ENCODE data around the gene SHTN1.

The SHTN1 gene

DNA sequence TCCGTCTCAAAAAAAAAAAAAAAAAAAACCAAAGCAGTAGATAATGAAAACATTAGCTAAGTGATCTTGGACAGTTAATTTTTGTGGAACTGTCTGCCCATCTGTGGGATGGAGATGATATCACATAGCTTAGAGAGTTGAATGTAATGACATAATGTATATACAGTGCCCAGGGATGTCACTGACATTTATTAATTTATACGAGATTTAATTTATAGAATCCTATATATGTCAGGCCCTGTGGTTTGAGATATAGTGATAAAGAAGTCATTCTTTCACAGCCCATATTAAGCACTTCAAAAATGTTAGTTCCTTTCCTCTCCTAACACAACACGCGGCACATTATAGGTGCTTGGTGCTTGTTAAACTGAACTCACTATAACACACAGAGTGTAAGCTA is 151.7 kb downstream of the SHTN1 start:
- no peaks in the 10 kb centered on the region for H3K36me3 Mint-ChIP-seq (ENCODE audit: low read depth)
- H3K4me1 Mint-ChIP-seq (ENCODE audit: low read depth), result peaks cover 5% of the 10 kb centered on the region
- H3K27me3 Mint-ChIP-seq (ENCODE audit: low read depth), result peaks cover 33% of the 10 kb centered on the region
- H3K9me3 Mint-ChIP-seq, result peaks cover 4% of the 10 kb centered on the region
- H3K27ac Mint-ChIP-seq, result no peak overlapping the region
- H3K4me3 Mint-ChIP-seq, result no peak overlapping the region

DNA sequence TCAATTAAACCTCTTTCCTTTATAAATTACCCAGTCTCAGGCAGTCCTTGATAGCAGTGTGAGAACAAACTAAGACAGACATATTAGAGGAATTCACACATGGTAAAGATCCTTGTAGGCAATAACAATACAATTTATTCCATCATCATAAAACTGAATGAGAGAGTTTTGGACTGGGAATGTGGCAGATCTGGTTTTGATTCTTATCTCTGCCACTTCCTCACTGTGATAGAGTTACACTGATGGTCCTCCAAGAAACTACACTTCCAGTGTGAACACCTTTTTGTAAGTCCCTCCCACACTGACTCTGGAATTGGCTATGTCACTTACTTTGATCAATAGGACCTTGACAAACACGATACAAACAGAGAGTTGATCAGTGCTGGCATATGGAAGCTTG is 152.7 kb downstream of the SHTN1 start:
- Mint-ChIP-seq H3K9me3 (no peaks in the 10 kb centered on the region), H3K27ac (no peak overlapping the region), H3K4me1 (ENCODE audit: low read depth) (peaks cover 9% of the 10 kb centered on the region), H3K4me3 (no peak overlapping the region), H3K27me3 (ENCODE audit: low read depth) (peaks cover 41% of the 10 kb centered on the region), H3K36me3 (ENCODE audit: low read depth) (no peaks in the 10 kb centered on the region)

DNA sequence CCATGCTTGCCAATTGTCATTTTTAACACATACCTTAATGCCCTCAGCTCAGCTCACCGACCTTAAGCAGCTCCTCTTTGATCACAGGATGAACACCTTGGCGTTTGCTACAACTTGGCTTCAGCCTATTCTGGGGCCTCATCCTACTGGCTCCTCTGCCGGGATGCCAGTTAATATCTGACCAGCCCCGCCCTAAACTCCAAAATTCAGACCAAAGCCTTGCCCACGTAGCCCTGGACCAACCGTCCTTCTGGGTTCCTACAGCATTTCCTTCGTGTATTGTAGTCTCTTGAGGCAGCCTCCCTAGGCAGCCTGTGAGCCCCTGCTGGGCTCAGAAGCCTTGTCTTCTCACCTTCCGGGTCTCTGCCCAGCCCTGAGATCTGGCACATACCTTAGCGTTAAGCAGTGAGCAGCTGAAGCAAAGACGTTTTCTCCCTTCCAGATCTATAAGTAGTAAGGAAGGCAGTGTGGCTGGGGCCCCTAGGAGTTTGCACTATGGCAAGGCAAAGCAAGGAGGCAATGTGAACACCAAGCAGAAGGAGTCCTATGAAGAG is 154.9 kb downstream of the SHTN1 start:
- Mint-ChIP-seq H3K27me3 (ENCODE audit: low read depth) (peaks cover 47% of the 10 kb centered on the region), H3K27ac (no peak overlapping the region), H3K36me3 (ENCODE audit: low read depth) (no peaks in the 10 kb centered on the region), H3K4me1 (ENCODE audit: low read depth) (peaks cover 9% of the 10 kb centered on the region), H3K4me3 (no peak overlapping the region), H3K9me3 (no peaks in the 10 kb centered on the region)

DNA sequence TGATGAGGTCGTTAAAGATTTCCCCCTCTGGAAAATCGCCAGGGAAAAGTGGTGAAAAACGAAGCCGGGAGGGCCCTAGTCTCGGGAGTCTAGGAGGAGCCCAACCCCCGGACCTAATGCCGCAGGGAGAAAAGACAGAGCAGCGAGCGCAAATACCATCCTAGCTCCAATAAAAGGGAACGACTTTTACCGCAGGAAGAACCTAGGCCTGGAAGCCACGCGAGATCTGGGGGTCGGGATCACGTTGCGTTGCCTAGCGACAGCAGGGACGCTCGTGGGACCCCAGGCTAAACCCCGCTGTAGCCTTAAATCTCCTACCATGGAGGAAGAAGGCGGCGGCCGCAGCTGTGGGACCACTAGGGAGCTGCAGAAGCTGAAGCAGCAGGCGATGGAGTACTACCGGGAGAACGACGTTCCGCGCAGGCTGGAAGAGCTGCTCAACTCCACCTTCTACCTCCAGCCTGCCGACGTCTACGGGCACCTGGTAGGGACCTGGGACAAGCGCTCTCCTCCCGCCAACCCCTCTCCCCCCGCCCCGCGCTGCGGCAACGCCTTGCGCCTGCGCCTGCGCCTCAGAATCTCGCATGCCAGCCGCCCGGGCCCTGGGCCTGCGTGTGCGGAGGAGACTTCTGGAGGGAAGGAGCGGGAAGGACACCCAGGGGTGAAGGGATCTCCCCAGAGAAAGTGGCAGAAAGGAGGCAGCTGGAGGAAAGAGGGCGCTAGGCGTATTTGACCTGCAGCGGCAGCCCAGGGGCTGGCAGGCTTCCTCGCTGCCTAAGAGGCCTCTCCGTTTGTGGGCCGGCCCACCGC is 155.5 kb downstream of the SHTN1 start, which contains the start of gene ENO4:
Gene ENO4, plus strand, starts transcription at position 252 of the 810 bp plus-strand sequence. Its CDS starts 68 bp downstream, at position 320.
- no peaks in the 10 kb centered on the region for H3K9me3 Mint-ChIP-seq
- no peak within 1 kb of the TSS for H3K27ac Mint-ChIP-seq
- H3K4me1 Mint-ChIP-seq (ENCODE audit: low read depth), result peaks cover 9% of the 10 kb centered on the region
- H3K27me3 Mint-ChIP-seq (ENCODE audit: low read depth), result peaks cover 50% of the 10 kb centered on the region
- H3K4me3 Mint-ChIP-seq, result no peak within 1 kb of the TSS
- no peaks in the 10 kb centered on the region for H3K36me3 Mint-ChIP-seq (ENCODE audit: low read depth)

DNA sequence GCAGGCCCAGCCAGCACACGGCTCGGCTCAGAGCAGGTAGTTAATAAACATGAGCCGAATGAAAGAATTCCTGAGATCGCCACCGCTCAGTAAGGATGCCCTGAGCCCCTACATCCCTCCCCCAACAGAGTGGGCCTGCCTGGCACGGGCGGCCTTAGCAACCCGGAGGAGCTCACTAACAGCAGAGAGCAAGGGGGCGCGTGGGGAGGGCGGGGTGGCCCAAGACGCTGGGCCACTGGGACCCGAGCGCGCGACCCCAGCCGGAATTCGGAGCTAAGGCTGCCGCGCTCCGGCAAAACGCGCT is 156.1 kb downstream of the SHTN1 start:
- Mint-ChIP-seq H3K27ac (no peak overlapping the region), H3K27me3 (ENCODE audit: low read depth) (peaks cover 50% of the 10 kb centered on the region), H3K36me3 (ENCODE audit: low read depth) (no peaks in the 10 kb centered on the region), H3K4me1 (ENCODE audit: low read depth) (peaks cover 9% of the 10 kb centered on the region), H3K4me3 (no peak overlapping the region), H3K9me3 (no peaks in the 10 kb centered on the region)

DNA sequence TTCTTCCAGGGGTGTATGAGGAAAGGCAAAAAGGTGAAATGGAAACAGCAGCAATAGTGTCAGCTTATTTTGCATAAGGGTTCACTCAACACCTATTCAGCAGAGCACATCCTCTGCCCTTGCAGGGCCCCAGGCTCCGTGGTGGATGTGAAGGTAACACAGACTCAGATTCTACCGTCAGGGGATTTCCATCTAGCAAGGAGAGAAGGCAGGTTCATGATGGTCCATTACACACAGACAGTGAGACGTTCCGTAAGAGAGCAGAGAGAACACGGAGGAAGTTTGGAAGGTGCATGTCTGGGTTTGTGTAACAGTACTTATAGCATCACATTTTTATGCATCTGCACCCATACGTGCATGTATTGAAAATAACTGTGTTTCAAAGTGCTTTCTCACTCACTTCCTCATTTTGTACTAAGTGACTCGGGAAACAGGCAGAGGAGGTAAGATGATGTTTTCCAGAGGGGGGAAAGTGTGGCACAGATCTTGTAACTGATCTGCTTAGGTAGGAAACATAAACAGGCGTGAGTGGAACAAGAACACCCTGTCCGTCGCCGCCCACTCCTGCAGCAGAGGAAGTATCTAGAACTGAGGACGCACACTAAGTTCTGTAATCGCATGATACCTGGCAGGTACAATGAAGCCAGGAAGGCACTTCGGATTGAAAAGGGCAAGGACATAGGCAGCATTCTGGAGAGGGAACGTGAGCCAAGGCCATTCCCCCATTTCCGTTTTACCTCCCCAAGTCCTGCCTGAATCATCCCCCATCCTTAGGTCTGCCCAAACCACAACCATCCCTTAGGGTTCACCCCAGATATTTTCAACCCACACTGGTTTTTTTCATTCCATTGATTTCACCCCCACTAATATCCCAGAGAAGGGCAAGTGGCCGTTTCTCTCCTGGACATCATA is 156.7 kb downstream of the SHTN1 start:
- H3K4me1 Mint-ChIP-seq (ENCODE audit: low read depth), result peaks cover 9% of the 10 kb centered on the region
- H3K9me3 Mint-ChIP-seq, result no peaks in the 10 kb centered on the region
- H3K27ac Mint-ChIP-seq, result no peak overlapping the region
- H3K27me3 Mint-ChIP-seq (ENCODE audit: low read depth), result peaks cover 50% of the 10 kb centered on the region
- H3K4me3 Mint-ChIP-seq, result no peak overlapping the region
- no peaks in the 10 kb centered on the region for H3K36me3 Mint-ChIP-seq (ENCODE audit: low read depth)

DNA sequence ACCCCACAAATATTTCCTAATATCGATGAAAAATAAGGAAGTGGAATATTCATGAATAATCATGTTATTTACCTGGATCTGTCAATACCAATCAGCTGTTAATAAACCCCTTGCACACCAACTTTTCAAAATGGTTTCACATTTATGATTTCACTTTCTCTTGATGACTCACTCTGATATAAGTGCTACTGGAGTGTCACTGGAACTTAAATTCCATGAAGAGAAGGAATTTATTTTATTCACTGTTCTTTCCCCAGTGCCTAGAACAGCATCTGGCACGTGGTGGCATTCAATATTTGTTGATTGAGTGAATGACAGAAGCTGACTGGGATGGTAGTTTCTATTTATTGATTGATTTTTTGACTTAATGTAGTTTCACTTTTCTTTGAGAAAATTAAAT is 159.2 kb downstream of the SHTN1 start:
- Mint-ChIP-seq H3K9me3 (no peaks in the 10 kb centered on the region), H3K4me3 (no peak overlapping the region), H3K27me3 (ENCODE audit: low read depth) (peaks cover 43% of the 10 kb centered on the region), H3K4me1 (ENCODE audit: low read depth) (peaks cover 9% of the 10 kb centered on the region), H3K27ac (no peak overlapping the region), H3K36me3 (ENCODE audit: low read depth) (no peaks in the 10 kb centered on the region)

DNA sequence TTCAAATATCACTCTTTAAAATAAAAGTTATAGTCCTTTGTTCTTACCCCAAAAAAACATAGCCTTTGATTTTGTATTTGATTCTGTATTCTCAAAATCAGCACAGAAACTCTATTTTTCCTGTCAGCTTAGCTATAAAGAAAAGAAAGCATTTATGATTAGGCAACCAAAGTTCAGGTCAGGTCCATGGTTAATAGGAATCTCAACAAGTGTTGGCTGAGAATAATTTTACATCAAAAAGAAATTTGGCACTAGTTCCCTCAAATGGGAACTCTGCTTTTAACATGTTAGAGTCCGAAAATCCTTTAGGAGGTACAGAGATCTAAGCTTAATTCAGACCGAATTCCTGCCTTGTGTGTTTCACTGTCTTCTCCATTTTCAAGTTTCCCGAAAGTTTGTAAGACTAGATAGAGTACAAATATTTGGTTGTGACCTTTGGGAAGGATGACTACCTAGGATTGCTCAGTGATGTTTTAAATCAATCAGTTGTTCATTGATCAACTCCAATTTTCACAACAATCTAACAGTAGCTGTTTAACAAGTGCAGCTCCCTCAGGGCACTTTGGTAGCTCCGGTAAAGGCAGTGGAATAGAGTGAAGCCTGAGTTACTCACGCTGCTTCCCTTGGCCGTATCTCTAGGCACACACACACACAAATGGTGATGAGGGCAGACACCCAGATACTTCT is 164.5 kb downstream of the SHTN1 start:
- Mint-ChIP-seq H3K4me3 (no peak overlapping the region), H3K4me1 (ENCODE audit: low read depth) (no peaks in the 10 kb centered on the region), H3K27me3 (ENCODE audit: low read depth) (peaks cover 7% of the 10 kb centered on the region), H3K27ac (no peak overlapping the region), H3K9me3 (no peaks in the 10 kb centered on the region), H3K36me3 (ENCODE audit: low read depth) (no peaks in the 10 kb centered on the region)

DNA sequence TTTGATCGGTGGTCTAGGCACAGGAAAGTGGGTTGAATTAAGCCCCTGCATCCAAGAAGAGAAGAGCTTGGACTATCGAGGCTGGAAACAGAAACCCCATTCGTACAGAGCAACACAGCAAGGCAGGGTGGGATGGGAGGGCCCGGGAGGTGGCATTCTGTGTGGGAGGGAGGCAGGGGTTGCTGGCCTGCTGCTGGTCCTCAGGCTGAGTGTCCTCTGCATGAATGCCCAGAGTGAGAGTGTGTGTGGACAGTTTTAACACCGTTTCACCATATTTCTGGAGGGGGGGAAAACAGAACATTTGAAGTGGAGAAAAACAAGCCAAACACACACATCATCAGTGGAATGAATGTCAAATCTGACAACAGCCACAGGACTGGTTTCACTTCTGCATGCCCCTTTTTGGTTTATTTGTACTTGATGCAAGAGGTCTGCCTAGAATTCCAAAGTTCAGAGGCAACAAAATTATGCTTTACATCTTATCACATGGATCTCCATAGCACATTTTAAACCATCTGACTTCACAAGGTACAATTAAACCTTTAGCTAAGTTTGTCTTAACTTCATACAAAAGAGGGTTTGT is 166.8 kb downstream of the SHTN1 start:
- H3K27me3 Mint-ChIP-seq (ENCODE audit: low read depth), result peaks cover 4% of the 10 kb centered on the region
- H3K27ac Mint-ChIP-seq, result no peak overlapping the region
- H3K4me3 Mint-ChIP-seq, result no peak overlapping the region

DNA sequence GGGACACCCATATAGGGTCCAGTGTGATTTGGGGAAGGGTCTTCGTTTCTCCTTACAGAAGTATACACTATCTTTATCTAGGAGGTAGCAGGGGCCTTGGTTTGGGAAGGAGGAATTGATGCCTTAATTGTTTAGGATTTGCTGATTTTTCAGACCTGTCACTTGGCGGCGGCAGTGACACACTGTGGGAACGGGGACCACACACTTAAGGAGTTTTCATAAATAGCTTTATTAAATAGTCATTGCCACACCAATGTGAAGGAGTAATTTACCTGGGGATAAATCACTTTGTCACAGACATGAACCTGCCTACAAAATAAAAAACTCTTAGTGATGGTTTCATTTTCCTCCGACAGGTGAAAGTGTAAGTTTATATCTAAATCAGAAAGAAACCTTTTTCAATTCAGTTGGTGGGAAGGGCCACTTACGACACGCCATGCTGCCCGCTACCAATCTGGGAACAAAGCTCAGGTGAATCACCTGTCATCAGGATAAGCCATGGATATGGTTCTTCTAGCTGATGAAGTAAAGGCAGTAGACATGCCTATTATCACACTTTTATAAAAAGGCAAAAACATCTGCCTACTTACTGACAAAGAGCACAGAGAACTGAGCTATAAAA is 168.0 kb downstream of the SHTN1 start:
- Mint-ChIP-seq H3K9me3 (no peaks in the 10 kb centered on the region), H3K4me1 (ENCODE audit: low read depth) (no peaks in the 10 kb centered on the region), H3K27ac (no peak overlapping the region), H3K4me3 (no peak overlapping the region), H3K36me3 (ENCODE audit: low read depth) (no peaks in the 10 kb centered on the region), H3K27me3 (ENCODE audit: low read depth) (no peaks in the 10 kb centered on the region)

More for the DNA sequence above, 166.8 kb downstream of the SHTN1 start:
- Mint-ChIP-seq H3K4me1 (ENCODE audit: low read depth) (no peaks in the 10 kb centered on the region), H3K36me3 (ENCODE audit: low read depth) (no peaks in the 10 kb centered on the region), H3K9me3 (no peaks in the 10 kb centered on the region)

DNA sequence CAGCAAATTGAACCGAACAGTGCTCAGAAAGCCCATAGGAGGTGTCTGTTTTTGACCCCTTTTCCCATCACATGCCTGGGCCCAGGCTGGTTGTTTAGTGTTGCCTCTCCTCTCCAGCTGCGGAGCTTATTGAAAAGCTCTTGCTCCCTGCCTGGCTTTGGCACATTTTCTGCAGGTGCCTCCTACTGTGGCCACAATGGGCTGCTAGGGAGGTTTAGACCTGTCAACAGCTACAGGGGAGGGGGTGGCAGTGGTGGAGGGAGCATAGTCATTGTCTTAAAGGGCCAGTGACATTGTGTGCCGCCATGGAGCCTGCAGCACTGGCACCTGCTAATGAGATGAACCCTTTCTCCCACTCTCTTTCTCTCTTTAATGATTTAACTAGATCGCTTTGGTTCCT is 168.9 kb downstream of the SHTN1 start:
- Mint-ChIP-seq H3K4me1 (ENCODE audit: low read depth) (no peaks in the 10 kb centered on the region), H3K36me3 (ENCODE audit: low read depth) (no peaks in the 10 kb centered on the region), H3K9me3 (no peaks in the 10 kb centered on the region), H3K27me3 (ENCODE audit: low read depth) (no peaks in the 10 kb centered on the region), H3K4me3 (no peak overlapping the region), H3K27ac (no peak overlapping the region)

DNA sequence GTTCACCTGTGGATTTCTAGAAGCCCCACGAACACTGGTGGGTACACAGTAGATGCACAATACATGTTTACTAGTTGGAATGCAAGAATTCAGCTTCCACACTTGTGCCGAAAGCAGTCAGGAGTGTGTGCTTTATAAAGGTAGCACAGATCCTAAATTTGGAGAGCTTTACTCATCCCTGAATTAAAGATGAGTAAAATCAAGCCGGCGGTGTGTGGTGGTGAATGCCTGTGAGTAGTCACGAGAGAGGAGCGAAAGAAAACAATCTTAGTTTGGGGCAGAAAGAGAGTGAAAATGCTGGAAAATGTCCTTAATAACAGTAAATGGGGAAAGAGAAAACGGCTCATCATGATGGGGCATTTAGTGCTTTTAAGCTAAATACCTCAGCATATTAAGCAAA is 169.3 kb downstream of the SHTN1 start:
- H3K4me3 Mint-ChIP-seq, result no peak overlapping the region
- H3K27me3 Mint-ChIP-seq (ENCODE audit: low read depth), result no peaks in the 10 kb centered on the region
- no peaks in the 10 kb centered on the region for H3K9me3 Mint-ChIP-seq
- H3K27ac Mint-ChIP-seq, result no peak overlapping the region
- no peaks in the 10 kb centered on the region for H3K36me3 Mint-ChIP-seq (ENCODE audit: low read depth)
- no peaks in the 10 kb centered on the region for H3K4me1 Mint-ChIP-seq (ENCODE audit: low read depth)

DNA sequence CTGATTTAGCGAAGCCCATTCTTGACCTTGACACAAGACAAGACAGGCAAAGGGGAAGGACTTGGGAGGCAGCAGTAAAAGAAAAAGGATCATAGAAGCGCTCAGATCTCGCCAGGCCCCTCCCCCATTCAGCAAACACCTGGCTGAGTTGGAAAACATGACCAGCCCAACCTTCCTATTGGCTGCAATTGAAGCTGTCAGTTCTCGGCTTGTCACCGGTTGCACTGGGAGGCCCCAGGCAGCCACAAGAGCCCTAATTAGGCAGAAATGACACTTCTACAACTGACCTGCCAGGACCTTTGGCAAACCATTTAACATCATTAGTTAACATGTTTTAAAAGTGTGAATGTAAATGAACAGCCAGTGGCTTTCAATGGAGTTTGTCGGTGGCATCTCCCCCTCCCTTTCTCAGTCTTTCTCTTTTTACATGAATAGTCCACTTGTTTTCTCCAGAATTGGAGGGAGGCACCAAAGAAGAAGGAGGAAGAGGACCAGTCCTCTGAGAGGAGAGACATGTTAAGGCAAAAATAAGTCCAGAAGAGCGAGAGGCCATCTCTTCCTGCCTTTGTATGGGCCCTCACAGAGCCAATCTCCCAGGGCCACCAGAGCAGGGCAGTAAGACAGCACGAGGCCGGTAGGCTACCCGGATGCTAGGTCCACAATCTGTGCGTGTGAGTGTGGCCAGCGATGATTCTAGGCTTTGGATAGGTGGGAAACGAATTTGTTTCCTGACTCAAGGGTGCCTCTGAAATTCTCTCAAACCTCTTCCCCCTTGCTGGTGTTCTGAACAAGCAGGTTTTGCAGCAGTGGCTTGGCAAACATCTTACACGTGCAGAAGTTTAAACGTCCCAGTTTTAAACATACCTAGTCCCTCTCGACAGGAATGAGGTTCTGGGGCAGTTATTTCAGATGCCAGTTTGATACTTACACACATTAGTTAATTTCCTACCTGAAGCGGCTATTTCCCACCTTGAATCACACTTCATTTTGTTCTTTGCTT is 170.7 kb downstream of the SHTN1 start:
- Mint-ChIP-seq H3K9me3 (no peaks in the 10 kb centered on the region), H3K27ac (no peak overlapping the region), H3K4me1 (ENCODE audit: low read depth) (no peaks in the 10 kb centered on the region), H3K36me3 (ENCODE audit: low read depth) (no peaks in the 10 kb centered on the region), H3K4me3 (no peak overlapping the region), H3K27me3 (ENCODE audit: low read depth) (no peaks in the 10 kb centered on the region)
